GM12874 (cell line): Measurements from ENCODE around the gene ADK.

ENCODE experiments used
- TF ChIP-seq, protein P1 (sequence below): IDR thresholded peaks from 2 replicates; pipeline ENCODE4 v1.5.1; 2011; ENCODE audit warnings: low read depth, mild to moderate bottlenecking, control low read depth, low read length, moderate library complexity; ENCODE audit not compliant: insufficient read depth

The ADK gene

DNA sequence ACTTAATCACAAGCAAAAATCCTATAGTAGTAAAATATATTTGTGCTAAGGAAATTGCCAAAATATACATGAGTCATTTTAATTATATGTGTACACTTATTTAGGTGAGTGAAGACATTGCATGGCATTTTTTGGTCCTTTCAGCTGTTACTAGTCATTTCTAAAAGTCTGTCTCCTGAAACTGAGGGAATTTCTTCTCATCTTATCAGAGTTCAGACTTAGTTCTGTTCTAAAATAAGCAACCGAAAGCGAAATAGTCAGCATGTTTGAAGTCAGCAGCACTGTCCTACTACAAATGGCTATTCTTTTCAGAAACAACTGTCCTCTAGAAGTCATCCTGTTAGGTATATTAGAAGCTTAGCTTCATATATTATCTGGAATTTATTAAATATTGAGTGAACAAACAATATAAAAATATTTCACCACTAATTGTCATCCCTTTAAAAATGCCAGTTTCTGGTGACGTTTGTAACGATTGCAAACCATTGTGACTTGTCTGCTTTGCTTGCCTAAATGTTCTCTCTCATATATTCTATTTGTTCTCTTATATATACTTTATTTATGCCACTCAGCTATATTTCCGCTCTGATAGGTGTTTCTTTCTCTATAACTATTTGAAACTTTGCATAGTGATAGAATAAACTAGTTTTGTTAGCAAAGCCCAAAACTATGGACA, 448.0 kb downstream of the ADK start:
- TF ChIP-seq, protein P1, sequence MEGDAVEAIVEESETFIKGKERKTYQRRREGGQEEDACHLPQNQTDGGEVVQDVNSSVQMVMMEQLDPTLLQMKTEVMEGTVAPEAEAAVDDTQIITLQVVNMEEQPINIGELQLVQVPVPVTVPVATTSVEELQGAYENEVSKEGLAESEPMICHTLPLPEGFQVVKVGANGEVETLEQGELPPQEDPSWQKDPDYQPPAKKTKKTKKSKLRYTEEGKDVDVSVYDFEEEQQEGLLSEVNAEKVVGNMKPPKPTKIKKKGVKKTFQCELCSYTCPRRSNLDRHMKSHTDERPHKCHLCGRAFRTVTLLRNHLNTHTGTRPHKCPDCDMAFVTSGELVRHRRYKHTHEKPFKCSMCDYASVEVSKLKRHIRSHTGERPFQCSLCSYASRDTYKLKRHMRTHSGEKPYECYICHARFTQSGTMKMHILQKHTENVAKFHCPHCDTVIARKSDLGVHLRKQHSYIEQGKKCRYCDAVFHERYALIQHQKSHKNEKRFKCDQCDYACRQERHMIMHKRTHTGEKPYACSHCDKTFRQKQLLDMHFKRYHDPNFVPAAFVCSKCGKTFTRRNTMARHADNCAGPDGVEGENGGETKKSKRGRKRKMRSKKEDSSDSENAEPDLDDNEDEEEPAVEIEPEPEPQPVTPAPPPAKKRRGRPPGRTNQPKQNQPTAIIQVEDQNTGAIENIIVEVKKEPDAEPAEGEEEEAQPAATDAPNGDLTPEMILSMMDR = no peak

DNA sequence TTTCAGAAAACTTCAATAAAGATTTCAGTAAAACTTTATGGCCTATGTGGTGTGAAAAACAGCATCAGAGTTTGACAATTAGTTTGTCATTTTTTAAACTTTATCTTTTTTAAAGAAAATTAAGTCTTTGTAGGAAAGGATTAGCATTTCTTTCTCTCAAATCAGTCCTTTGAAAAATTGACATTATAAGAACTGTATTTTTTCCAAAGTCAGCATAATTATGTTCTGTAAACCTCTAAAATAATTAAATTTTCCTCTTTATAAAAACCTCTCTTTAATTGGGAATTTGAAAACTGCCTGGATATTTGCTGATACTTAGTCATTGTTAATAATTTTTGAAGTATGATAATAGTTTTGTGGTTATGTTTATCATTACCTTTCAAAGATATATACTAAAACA, 448.7 kb downstream of the ADK start:
- TF ChIP-seq, protein P1 = no peak

DNA sequence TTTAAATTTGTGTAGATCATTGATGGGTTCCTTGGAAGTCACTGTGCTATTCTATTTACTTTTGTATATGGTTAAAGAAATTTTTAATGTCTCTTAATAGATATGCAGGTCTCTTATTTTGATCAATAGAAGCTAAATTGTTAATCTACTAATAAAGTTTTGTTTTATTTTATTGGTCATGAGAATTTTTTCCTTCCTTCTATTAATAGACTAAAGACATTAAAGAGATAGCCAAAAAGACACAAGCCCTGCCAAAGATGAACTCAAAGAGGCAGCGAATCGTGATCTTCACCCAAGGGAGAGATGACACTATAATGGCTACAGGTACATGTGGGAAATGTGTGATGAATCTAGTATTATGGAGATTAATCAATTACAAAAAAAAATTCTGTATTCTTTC, 449.1 kb downstream of the ADK start:
- TF ChIP-seq, protein P1 = no peak

DNA sequence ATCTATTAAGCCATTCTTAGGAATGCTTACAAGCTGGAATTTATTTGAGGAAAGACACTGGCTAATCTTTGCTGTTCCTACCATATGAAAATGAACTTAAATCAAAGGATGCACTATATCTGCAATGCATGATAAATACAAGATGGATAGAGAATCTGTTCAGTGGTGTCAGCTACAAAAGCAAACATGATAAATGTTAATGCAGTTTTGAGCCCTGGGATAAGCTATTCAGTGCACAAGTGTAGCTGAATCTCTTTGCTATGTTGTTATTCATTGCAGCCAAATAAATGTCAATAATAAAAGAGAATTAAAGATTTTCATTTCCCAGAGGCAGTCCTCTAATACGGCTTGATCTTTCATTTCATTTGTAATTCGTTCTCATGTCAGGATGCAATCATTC, 451.6 kb downstream of the ADK start:
- TF ChIP-seq, protein P1 = no peak

DNA sequence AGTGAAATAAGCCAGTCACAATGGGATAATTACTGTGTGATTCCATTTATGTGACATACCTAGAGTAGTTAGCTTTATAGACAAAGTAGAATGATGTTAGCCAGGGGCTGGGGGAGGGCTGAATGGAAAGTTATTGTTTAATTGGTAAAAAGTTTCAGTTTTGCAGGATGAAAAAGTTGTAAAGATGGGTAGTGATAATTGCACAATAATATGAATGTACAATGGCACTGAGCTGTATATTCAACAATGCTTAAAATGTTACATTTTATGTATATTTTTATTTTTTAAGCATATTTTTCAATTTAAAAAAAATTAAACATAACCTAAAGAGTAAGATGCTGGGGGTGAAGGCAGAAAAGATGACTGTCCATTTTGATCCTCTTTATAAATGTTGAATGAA, 459.3 kb downstream of the ADK start:
- TF ChIP-seq, protein P1 = no peak

DNA sequence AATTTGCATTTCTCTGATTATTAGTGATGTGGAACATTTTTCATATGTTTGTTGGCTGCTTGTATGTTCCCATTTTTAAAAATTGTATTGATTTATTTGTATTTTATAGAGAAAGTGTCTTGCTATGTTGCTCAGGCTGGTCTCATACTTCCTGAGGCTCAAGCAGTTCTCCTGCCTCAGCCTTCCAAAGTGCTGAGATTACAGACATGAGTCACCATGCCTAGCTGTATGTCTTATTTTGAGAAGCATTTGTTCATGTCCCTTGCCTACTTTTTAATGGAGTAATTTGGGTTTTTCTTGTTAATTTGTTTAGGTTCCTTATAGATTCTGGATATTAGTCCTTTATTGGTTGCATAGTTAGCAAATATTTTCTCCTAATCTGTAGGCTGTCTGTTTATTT, 461.2 kb downstream of the ADK start:
- TF ChIP-seq, protein P1 = no peak

DNA sequence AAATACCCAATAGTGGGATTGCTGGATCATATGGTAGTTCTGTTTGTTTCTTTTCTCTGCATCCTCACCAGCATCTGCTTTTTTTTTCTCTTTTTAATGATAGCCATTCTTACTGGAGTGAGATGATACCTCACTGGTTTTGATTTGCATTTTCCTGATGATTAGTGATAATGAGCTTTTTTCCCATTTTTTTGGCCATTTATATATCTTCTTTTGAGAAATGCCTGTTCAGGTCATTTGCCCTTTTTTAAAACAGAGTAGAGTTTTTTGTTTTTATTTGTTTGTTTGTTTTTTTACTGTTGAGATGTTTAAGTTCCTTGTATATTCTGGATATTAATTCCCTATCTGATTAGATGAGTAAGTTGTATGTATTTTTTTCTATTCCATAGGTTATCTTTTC, 469.6 kb downstream of the ADK start:
- TF ChIP-seq, protein P1 = no peak

DNA sequence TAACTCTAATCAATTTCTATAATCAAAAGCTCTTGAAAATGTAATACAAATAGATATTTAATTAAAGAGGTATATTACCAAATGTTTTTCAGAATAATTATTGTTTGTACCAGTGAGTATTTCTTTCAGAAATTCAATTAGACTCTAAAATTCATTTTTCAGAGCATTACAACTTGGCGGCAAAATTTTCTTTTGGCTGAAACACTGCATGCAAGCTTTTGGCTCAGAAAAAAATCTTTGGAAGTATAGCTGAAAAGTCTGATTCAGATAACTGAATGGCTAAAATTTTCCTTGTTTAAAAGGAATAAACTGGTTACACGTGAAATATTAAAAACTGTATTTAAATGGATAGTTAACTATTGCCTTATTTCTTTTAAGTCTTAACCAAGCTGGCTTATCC, 472.8 kb downstream of the ADK start:
- TF ChIP-seq, protein P1 = no peak
